ENCODE measurements around the gene SYNPO. TPM values are rescaled to one million over a fixed set of nuclear protein-coding genes. Genes with fewer than 3 reads are reported as not detected.
A peak's percentile ranks its signal among the peaks of the same experiment; 100 is the strongest.

SYNPO gene
- total and polyA plus RNA-seq, 9 donors: 7.7 to 32.1 (median 27.6) TPM

DNA sequence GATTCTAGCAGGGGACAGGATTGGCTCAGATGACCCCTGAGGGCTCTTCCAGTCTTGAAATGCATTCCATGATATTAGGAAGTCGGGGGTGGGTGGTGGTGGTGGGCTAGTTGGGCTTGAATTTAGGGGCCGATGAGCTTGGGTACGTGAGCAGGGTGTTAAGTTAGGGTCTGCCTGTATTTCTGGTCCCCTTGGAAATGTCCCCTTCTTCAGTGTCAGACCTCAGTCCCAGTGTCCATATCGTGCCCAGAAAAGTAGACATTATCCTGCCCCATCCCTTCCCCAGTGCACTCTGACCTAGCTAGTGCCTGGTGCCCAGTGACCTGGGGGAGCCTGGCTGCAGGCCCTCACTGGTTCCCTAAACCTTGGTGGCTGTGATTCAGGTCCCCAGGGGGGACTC lies 17.7 kb downstream of the SYNPO start:
- Histone ChIP-seq H3K9me3 (replicated peaks; ENCODE audit: control insufficient read depth, low read depth, low read length) (no peaks in the 10 kb centered on the region), H3K36me3 (ENCODE audit: control insufficient read depth, insufficient read depth, low read length) (no peaks in the 10 kb centered on the region), H3K27ac (ENCODE audit: low read length) (peak overlapping the region; percentile 86), H3K4me3 (ENCODE audit: low read length) (no peak overlapping the region), H3K27me3 (ENCODE audit: control insufficient read depth, insufficient read depth, low read length) (no peaks in the 10 kb centered on the region), H3K4me1 (ENCODE audit: control insufficient read depth, insufficient read depth, low read length) (peaks cover 69% of the 10 kb centered on the region)
- DNase-seq: no peak
- 83% methylated on average over 2 of the region's 4 CpGs for WGBS (ENCODE audit: insufficient coverage)

DNA sequence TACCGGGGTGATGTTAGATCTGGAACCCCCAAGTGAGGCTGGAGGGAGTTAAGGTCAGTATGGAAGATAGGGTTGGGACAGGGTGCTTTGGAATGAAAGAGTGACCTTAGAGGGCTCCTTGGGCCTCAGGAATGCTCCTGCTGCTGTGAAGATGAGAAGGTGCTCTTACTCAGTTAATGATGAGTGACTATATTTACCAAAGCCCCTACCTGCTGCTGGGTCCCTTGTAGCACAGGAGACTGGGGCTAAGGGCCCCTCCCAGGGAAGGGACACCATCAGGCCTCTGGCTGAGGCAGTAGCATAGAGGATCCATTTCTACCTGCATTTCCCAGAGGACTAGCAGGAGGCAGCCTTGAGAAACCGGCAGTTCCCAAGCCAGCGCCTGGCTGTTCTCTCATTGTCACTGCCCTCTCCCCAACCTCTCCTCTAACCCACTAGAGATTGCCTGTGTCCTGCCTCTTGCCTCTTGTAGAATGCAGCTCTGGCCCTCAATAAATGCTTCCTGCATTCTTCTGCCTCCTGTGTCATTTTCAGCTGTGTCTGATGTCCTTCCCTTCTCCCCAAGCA lies 18.3 kb downstream of the SYNPO start:
- H3K36me3 ChIP-seq (ENCODE audit: control insufficient read depth, insufficient read depth, low read length): no peaks in the 10 kb centered on the region
- H3K4me3 ChIP-seq (ENCODE audit: low read length): no peak overlapping the region

DNA sequence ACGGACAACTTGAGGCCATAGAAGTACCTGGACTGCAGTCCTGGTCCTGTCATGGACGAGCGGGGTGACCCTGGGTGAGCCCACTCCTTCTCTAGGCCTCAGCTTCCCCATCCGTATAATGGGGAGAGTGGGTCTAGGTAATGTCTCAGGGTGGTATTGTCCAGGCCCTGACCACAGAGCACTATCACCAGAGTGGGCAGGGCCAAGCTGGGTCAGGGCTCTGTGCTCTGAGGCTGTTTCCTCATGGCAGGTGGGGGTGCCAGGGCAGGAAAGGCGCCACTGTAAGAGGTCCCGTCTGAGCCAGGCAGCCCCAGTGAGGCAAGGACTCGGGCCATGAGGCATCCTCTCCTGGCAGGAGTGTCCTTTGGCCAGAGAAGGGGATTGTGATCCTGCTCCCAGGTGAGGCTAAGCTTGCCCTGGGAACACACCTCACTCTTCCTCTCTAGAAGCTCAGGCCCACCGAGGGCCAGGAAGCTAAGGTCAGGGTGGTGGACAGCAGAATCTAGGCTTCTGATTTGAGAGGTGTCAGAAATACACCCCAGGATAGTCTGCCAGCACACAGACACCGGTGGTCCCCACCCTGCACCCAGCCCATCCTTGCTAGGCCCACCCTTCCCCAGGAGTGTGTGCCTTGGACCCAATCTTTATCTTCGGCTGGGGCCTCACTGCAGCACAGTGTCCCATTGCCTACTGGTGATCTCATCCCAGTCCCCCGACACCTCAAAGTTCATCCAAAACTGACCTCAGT lies 19.1 kb downstream of the SYNPO start:
- Histone ChIP-seq H3K27ac (ENCODE audit: low read length) (no peak overlapping the region), H3K4me3 (ENCODE audit: low read length) (no peak overlapping the region), H3K36me3 (ENCODE audit: control insufficient read depth, insufficient read depth, low read length) (no peaks in the 10 kb centered on the region), H3K27me3 (ENCODE audit: control insufficient read depth, insufficient read depth, low read length) (no peaks in the 10 kb centered on the region), H3K4me1 (ENCODE audit: control insufficient read depth, insufficient read depth, low read length) (peaks cover 61% of the 10 kb centered on the region), H3K9me3 (replicated peaks; ENCODE audit: control insufficient read depth, low read depth, low read length) (no peaks in the 10 kb centered on the region)
- WGBS (ENCODE audit: insufficient coverage): 86% methylated on average over 8 of the region's 11 CpGs
- DNase-seq: no peak

More for the DNA sequence above, 18.3 kb downstream of the SYNPO start:
- DNase-seq: no peak
- Histone ChIP-seq H3K4me1 (ENCODE audit: control insufficient read depth, insufficient read depth, low read length) (peaks cover 64% of the 10 kb centered on the region), H3K27ac (ENCODE audit: low read length) (no peak overlapping the region), H3K9me3 (replicated peaks; ENCODE audit: control insufficient read depth, low read depth, low read length) (no peaks in the 10 kb centered on the region), H3K27me3 (ENCODE audit: control insufficient read depth, insufficient read depth, low read length) (no peaks in the 10 kb centered on the region)
- 68% methylated on average over 3 of the region's 3 CpGs for WGBS (ENCODE audit: insufficient coverage)

DNA sequence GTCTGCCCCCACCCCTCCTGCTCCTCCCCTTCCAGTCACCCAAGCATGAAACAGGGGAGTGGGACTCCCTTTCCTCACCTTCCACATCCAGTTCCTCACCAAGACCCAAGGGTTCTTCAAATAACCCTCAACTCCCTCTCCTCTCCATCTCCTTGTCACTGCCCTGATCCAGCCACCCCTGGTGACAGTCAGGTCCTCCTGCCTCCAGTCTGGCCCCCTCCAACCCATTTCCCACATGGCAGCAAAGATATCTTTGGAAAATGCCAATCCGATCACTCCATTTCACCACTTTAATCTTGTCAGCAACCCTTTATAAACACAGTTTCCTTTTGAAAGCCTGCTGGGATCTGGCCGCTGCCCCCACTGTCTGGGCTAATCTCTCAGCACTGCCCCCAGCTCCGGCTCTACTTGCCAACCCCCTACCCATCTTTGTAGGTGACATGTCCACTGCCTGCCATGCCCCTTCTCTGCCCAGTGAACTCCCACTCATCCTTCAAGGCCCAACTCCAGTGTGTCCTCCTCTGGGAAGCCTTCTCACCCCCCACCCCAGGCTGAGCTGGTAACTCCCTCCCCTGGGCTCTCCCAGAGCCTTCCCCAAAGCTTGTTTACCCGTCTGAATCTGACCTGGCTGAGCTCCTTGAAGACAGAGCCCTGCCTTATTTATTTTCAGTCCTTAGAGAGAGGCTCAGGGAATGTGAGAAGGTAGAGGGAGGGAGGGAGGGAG lies 19.8 kb downstream of the SYNPO start:
- no peaks in the 10 kb centered on the region for H3K9me3 ChIP-seq (replicated peaks; ENCODE audit: control insufficient read depth, low read depth, low read length)
- peak overlapping the region; percentile 73 for H3K27ac ChIP-seq (ENCODE audit: low read length)
- no peak overlapping the region for H3K4me3 ChIP-seq (ENCODE audit: low read length)
- H3K36me3 ChIP-seq (ENCODE audit: control insufficient read depth, insufficient read depth, low read length): no peaks in the 10 kb centered on the region
- DNase-seq: peak; percentile 23
- WGBS (ENCODE audit: insufficient coverage): 56% methylated on average over 4 of the region's 4 CpGs
- no peaks in the 10 kb centered on the region for H3K27me3 ChIP-seq (ENCODE audit: control insufficient read depth, insufficient read depth, low read length)
- peaks cover 61% of the 10 kb centered on the region for H3K4me1 ChIP-seq (ENCODE audit: control insufficient read depth, insufficient read depth, low read length)

DNA sequence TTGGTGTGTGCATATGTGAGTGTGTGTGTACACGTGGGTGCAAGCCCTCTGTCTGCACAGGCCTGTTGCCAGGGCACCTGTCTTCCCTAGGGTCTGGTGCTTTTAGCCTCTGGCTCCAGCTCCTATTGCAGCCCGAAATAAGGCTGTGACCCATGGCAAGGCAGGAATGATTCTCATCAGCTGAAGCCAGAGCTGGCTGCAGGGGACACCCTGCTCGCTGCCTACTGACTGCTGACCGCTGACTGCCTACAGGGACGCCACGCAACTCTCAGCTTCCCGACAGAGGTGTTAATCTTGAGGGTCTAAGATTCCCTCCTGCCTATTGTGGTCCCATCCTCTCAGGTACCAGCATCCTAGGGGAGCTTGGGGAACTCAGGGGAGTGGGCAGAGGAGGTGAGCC lies 20.6 kb downstream of the SYNPO start, which contains the start of gene MYOZ3:
TSS of gene MYOZ3 (plus strand) at position 166 of the 400 bp plus-strand sequence. CDS start 1,691 bp downstream, outside the sequence.
- WGBS (ENCODE audit: insufficient coverage): 41% methylated on average over 3 of the region's 7 CpGs
- H3K36me3 ChIP-seq (ENCODE audit: control insufficient read depth, insufficient read depth, low read length): no peaks in the 10 kb centered on the region
- peak; percentile 57 for DNase-seq
- peaks cover 58% of the 10 kb centered on the region for H3K4me1 ChIP-seq (ENCODE audit: control insufficient read depth, insufficient read depth, low read length)
- H3K9me3 ChIP-seq (replicated peaks; ENCODE audit: control insufficient read depth, low read depth, low read length): no peaks in the 10 kb centered on the region
- peak within 1 kb of the TSS; percentile 73 for H3K27ac ChIP-seq (ENCODE audit: low read length)
- H3K27me3 ChIP-seq (ENCODE audit: control insufficient read depth, insufficient read depth, low read length): no peaks in the 10 kb centered on the region
- no peak within 1 kb of the TSS for H3K4me3 ChIP-seq (ENCODE audit: low read length)

DNA sequence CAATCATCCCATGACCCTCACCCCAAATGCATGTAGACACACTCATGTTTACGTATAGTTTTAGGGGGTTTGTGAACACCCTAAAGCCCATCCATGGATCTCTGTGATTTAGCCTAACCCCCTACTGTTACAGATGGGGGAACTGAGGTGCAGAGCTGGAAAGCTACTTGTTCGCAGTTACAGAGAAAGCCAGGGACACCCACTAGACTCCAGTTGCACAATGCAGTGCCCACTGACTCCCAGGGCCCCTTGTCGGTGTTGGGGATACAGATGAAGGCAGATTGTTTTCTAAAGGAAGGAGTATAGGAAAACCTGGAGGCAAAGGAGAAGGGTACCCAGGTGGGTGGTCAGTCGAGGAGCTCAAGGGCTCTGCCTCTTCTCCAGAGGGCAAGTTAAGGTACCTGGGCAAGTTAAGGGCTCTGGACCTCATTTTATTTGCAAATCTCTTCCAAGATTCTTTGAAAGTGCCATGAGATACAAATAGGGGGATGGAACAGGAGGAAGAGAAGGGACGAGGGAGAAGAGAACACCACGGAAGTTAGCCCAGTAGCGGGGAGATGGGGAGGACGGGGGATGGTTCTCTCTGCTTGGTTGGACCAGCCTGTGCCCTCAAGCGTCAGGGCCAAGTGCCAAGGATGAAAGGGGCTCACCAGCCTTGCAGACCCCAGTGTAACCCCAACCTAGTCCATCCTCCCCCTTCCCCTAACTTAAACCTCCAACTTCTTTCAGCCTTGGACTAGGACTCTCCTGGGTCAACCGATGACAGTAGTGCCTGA lies 21.5 kb downstream of the SYNPO start:
- Histone ChIP-seq H3K9me3 (replicated peaks; ENCODE audit: control insufficient read depth, low read depth, low read length) (no peaks in the 10 kb centered on the region), H3K36me3 (ENCODE audit: control insufficient read depth, insufficient read depth, low read length) (no peaks in the 10 kb centered on the region), H3K4me3 (ENCODE audit: low read length) (no peak overlapping the region), H3K27me3 (ENCODE audit: control insufficient read depth, insufficient read depth, low read length) (no peaks in the 10 kb centered on the region), H3K4me1 (ENCODE audit: control insufficient read depth, insufficient read depth, low read length) (peaks cover 53% of the 10 kb centered on the region), H3K27ac (ENCODE audit: low read length) (no peak overlapping the region)
- no peak for DNase-seq
- 84% methylated on average over 7 of the region's 10 CpGs for WGBS (ENCODE audit: insufficient coverage)

DNA sequence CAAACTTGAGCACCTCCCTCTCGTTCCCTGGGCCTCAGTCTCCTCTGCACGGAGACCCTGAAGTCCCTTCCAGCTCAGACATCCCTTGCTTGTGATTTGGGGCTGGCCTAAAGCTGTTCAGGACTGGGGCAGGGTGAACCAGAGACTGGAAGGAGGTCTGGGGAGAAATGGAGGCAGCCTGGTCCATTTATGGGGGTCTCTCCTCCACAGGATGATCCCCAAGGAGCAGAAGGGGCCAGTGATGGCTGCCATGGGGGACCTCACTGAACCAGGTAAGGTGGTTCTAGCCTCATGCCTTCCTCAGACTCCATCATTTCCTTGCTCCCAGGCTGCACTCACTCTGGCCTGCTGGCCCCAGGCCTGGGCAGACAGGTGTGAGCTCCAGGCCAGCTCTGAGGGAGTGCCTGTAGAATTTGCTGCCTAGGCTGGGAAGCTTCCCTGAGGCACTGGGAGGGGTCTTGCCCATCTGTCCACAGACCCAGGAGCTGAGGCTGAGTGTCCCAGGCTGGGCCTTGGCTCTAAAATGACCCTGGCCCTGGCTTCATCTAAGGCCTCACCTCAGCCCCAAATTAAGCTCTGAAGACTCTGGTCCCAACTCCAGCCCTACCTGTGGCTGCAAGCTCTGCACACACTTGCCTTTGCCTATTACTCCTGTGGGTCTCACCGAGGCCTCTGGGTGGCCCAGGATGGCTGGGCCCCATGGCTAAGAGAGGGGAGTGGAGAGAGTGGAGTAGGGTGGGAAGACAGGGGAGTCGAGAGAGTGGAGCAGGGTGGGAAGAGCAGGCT lies 22.5 kb downstream of the SYNPO start:
- Histone ChIP-seq H3K4me3 (ENCODE audit: low read length) (no peak overlapping the region), H3K9me3 (replicated peaks; ENCODE audit: control insufficient read depth, low read depth, low read length) (no peaks in the 10 kb centered on the region), H3K27me3 (ENCODE audit: control insufficient read depth, insufficient read depth, low read length) (no peaks in the 10 kb centered on the region), H3K4me1 (ENCODE audit: control insufficient read depth, insufficient read depth, low read length) (peaks cover 44% of the 10 kb centered on the region), H3K27ac (ENCODE audit: low read length) (no peak overlapping the region), H3K36me3 (ENCODE audit: control insufficient read depth, insufficient read depth, low read length) (no peaks in the 10 kb centered on the region)
- no peak for DNase-seq
- 67% methylated on average over 1 of the region's 4 CpGs for WGBS (ENCODE audit: insufficient coverage)

DNA sequence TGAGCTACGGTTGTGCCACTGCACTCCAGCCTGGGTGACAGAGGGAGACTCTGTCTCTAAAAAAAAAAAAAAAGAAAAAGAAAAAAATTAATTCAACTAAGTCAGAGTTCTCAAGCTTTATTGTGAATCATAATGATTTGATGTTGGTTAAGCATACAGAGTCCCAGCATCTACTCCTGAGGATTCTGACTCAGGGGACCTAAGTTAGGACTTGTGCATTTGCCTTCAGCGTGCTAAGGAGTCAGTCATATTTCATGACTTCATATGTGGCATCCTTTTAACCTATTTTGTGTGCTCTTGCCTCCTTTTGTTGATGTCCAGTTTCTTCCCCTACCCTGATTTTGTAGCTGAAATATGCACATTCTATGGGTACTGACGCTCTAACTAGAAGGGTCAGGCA lies 23.5 kb downstream of the SYNPO start:
- no peak for DNase-seq
- H3K4me1 ChIP-seq (ENCODE audit: control insufficient read depth, insufficient read depth, low read length): peaks cover 34% of the 10 kb centered on the region
- H3K9me3 ChIP-seq (replicated peaks; ENCODE audit: control insufficient read depth, low read depth, low read length): no peaks in the 10 kb centered on the region
- H3K36me3 ChIP-seq (ENCODE audit: control insufficient read depth, insufficient read depth, low read length): no peaks in the 10 kb centered on the region
- 83% methylated on average over 1 of the region's 3 CpGs for WGBS (ENCODE audit: insufficient coverage)
- no peaks in the 10 kb centered on the region for H3K27me3 ChIP-seq (ENCODE audit: control insufficient read depth, insufficient read depth, low read length)
- H3K27ac ChIP-seq (ENCODE audit: low read length): no peak overlapping the region
- H3K4me3 ChIP-seq (ENCODE audit: low read length): no peak overlapping the region

DNA sequence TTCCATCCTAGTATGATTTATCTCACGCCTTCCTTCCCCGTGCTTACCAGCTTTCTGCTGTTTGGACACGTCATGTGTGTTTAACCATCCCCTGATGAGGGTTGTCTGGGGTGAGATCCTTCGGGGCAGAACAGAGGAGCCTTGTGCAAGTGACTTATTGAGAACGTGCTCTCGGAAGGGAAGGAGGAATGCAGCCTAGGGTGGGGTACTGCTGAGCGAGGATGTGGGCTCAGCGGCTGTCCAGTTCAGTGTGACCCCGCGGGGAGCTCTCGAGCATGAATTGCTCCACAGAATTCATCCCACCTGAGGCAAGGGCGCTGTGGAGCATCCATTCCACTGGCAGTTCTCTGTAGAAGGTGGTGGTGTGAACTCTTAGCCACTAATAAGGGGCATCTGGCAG lies 24.6 kb downstream of the SYNPO start:
- H3K4me3 ChIP-seq (ENCODE audit: low read length): no peak overlapping the region
- H3K27ac ChIP-seq (ENCODE audit: low read length): no peak overlapping the region
- no peaks in the 10 kb centered on the region for H3K9me3 ChIP-seq (replicated peaks; ENCODE audit: control insufficient read depth, low read depth, low read length)
- no peaks in the 10 kb centered on the region for H3K27me3 ChIP-seq (ENCODE audit: control insufficient read depth, insufficient read depth, low read length)
- 80% methylated on average over 1 of the region's 12 CpGs for WGBS (ENCODE audit: insufficient coverage)
- no peaks in the 10 kb centered on the region for H3K36me3 ChIP-seq (ENCODE audit: control insufficient read depth, insufficient read depth, low read length)
- peaks cover 23% of the 10 kb centered on the region for H3K4me1 ChIP-seq (ENCODE audit: control insufficient read depth, insufficient read depth, low read length)
- DNase-seq: no peak

All from muscle of leg (tissue), 11 donors.